Retinal pigment epithelial cell (primary cell): ENCODE data around the gene CUL4B.
A peak's percentile ranks its signal among the peaks of the same experiment; 100 is the strongest.
"Not testable (repeated sequence)": the region's sequence is repeated elsewhere in the genome, so short reads cannot be mapped to it uniquely, and the experiment has no call there.

ENCODE experiments used
- DNase-seq: peaks from one replicate; pipeline ENCODE4 v3.0.0-alpha.2; 2010; ENCODE audit warnings: low read depth
- H3K4me3 ChIP-seq: 2 replicates; pipeline ENCODE4 v1.5.1; 2011; ENCODE audit warnings: mild to moderate bottlenecking, low read length, control low read depth, moderate library complexity
- TF ChIP-seq, protein P1 (sequence below): conservative IDR thresholded peaks from 2 replicates; pipeline ENCODE4 v1.5.1; 2011; ENCODE audit warnings: low read depth, low read length, control low read depth, inconsistent platforms

The CUL4B gene

DNA sequence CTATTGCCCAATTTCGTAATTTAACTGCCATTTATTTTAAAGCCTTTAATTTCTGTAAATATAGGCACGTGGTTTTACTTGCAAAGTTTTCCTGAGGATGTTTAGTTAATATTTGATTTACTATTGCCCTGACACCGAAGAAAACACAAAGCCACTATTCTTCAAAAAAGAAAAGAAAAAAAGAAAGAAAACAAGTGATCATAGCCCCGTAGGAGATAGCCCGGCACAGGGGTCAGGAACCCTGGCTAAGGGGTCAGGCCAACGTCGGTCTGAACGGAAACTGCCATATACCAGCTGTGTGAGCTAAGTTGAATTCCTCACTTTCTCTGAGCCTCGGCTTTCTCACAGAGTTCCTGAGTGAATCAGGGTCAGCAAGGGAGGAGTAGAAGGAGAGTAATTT lies 74.0 kb downstream of the CUL4B start:
- H3K4me3 ChIP-seq, result no peak overlapping the region
- TF ChIP-seq, protein P1, sequence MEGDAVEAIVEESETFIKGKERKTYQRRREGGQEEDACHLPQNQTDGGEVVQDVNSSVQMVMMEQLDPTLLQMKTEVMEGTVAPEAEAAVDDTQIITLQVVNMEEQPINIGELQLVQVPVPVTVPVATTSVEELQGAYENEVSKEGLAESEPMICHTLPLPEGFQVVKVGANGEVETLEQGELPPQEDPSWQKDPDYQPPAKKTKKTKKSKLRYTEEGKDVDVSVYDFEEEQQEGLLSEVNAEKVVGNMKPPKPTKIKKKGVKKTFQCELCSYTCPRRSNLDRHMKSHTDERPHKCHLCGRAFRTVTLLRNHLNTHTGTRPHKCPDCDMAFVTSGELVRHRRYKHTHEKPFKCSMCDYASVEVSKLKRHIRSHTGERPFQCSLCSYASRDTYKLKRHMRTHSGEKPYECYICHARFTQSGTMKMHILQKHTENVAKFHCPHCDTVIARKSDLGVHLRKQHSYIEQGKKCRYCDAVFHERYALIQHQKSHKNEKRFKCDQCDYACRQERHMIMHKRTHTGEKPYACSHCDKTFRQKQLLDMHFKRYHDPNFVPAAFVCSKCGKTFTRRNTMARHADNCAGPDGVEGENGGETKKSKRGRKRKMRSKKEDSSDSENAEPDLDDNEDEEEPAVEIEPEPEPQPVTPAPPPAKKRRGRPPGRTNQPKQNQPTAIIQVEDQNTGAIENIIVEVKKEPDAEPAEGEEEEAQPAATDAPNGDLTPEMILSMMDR, result no peak
- no peak for DNase-seq

DNA sequence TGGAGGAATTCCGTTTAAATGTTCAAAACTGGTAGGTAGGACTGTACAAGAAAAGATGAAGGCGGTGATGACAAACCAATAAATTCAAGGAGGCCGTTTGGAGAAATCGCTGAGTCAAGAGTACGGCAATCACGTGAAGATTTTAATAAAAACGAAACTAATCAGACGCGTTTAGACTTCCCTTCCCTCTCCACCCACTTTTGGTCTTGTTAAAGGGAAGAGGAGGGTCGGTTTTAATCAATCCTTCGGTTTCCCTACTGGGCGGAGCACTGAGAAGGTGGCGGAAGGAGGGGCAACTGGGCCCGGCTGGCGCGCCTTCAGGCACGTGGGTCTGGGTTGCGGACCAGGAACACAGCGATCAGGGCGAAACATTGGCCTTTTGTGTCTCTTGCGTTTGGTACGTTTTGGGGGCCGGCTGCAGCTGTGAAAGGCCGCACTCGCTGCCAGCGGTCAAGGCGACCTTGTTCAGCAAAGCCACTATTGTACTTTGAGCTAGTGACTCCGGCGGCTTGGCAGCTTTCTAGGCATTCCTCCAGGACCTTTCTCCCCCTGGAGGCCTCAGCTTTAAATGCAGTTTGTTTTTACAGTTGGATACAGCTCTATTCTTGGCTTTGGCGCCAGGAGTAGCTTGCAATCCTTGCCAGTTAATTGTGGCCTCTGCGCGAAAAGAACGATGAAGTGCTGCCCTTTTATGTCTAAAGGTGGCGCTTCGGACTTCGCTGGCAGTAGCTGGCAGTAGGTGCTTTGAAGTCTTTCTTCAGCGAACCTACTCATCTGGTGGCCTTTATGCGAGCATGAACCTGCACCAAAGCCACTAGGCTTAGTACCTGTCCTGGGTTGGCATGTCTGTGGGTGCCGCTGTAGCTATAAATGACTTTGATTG lies 74.9 kb downstream of the CUL4B start:
- DNase-seq, result peak; percentile 66

DNA sequence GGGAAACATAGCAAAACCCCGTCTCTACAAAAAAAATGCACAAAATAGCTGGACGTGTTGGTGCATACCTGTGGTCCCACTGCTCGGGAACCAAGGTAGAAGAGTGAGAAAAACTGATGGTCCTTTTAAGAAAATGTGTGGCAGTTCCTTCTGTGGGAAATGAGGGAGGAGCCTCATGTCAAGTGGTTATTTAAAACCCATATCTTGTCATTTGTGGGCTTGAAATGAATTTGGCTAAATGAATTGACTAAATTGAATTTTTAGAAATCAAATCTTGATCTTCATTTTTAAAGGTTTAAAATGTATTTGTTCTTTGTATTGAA lies 75.5 kb downstream of the CUL4B start:
- TF ChIP-seq, protein P1, result no peak
- H3K4me3 ChIP-seq, result peak overlapping the region; percentile 53

More for the DNA sequence above, 74.9 kb downstream of the CUL4B start:
- TF ChIP-seq, protein P1, result peak; percentile 58
- peak overlapping the region; percentile 53 for H3K4me3 ChIP-seq

DNA sequence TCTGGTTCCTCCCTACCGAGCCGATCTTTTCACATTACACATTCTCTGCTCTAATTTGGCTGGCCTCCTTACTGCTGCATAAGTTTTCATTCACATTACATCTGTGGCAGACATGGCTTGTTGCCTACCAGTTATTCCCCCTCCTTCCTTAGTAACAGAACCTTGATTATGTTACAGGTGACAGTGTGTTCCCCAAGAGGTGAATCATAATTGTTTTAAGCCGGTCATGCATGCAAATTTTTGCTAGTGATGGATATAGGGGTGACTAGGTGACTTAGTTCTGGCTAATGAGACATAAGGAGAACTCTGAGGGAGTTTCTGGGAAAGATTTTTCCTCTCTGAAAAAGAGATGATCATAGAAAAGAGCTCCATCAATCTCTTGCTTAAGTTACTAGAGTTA lies 83.3 kb downstream of the CUL4B start:
- no peak overlapping the region for H3K4me3 ChIP-seq
- no peak for DNase-seq
- TF ChIP-seq, protein P1, result no peak

More for the DNA sequence above, 75.5 kb downstream of the CUL4B start:
- DNase-seq, result no peak

DNA sequence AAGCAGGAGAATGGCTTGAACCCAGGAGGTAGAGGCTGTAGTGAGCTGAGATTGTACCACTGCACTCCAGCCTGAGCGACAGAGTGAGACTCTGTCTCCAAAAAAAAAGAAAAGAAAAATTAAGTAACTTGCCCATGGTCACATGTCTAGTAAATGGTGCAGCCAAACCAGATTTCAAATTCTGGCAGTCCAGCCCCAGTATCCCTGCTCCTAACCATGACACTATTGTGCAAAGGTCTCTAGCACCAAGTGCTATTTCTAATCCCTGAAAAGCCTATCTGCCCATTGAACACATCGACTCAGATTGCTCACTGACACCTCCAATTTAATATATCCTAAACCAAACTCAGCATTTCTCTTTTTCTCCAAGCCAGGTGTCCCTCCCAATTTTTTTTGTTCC lies 84.0 kb downstream of the CUL4B start:
- no peak overlapping the region for H3K4me3 ChIP-seq

DNA sequence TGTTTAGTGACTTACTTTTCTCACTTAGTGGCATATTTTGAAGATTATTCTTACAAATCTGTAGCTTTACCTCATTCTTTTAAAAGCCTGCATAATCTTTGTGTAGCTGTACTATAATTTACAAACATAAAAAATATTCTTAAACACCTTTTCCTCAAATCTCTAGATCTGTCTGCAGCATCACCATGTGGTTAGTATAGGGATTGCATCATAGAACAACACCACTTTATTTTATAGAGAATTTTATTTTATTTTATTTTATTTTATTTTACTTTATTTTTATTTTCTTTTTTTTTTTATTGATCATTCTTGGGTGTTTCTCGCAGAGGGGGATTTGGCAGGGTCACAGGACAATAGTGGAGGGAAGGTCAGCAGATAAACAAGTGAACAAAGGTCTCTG lies 85.3 kb downstream of the CUL4B start:
- DNase-seq, H3K4me3 ChIP-seq: not testable (repeated sequence)
- TF ChIP-seq, protein P1, result peak; percentile 58

More for the DNA sequence above, 84.0 kb downstream of the CUL4B start:
- TF ChIP-seq, protein P1, result no peak
- DNase-seq, result no peak
